Heart left ventricle (tissue), 16 donors: ENCODE data around the gene FAM25A. TPM values are rescaled to one million over a fixed set of nuclear protein-coding genes. Genes with fewer than 3 reads are reported as not detected.
"Not testable (repeated sequence)": the region's sequence is repeated elsewhere in the genome, so short reads cannot be mapped to it uniquely, and the experiment has no call there.

Experiments used
- ATAC-seq, 4 donors: fragments of 200-7000 bp; cut with Tn5 transposase; one replicate each; pipeline ENCODE4 v1.9.1; 2020 to 2022; ENCODE audit warnings: moderate library complexity in 4 of 4, mild to moderate bottlenecking in 3 of 4, moderate number of reproducible peaks in 1 of 4
- DNase-seq, 5 donors: peaks; one replicate each; pipeline ENCODE4 v3.0.0-alpha.2; 2020
- H3K27ac ChIP-seq, 12 donors: fragments of 200-600 bp; sonication (generic) in 4 of 12; one replicate each; pipeline versions ENCODE4 v1.5.0 to v1.8.0; 2016 to 2022; ENCODE audit warnings: mild to moderate bottlenecking in 2 of 12
- H3K27me3 ChIP-seq, 9 donors: fragments of 200-600 bp; sonication (generic) in 2 of 9; one replicate each; pipeline versions ENCODE4 v1.5.1 to v1.8.0; 2016 to 2022; ENCODE audit warnings: mild to moderate bottlenecking in 3 of 9
- H3K36me3 ChIP-seq, 9 donors: fragments of 200-600 bp; sonication (generic) in 2 of 9; one replicate each; pipeline versions ENCODE4 v1.5.0 to v1.8.0; 2018 to 2022; ENCODE audit warnings: mild to moderate bottlenecking in 2 of 9
- H3K4me1 ChIP-seq, 12 donors: fragments of 200-600 bp; sonication (generic) in 4 of 12; one replicate each; pipeline versions ENCODE4 v1.5.0 to v1.8.0; 2016 to 2022; ENCODE audit warnings: mild to moderate bottlenecking in 3 of 12
- H3K4me3 ChIP-seq, 12 donors: fragments of 200-600 bp; sonication (generic) in 4 of 12; one replicate each; pipeline versions ENCODE4 v1.5.0 to v1.8.0; 2017 to 2022; ENCODE audit warnings: mild to moderate bottlenecking in 9 of 12, moderate library complexity in 4 of 12
- H3K9me3 ChIP-seq, 12 donors: fragments of 200-600 bp; sonication (generic) in 4 of 12; one replicate each; pipeline versions ENCODE4 v1.5.0 to v1.8.0; 2016 to 2022; ENCODE audit warnings: mild to moderate bottlenecking in 1 of 12
- POLR2A ChIP-seq, 2 donors: fragments of 450-650 bp; IDR thresholded peaks; one replicate each; pipeline ENCODE4 v1.6.1; 2017; ENCODE audit warnings: antibody characterized with exemption in 2 of 2, mild to moderate bottlenecking in 2 of 2, moderate library complexity in 2 of 2
- WGBS, 4 donors: extraction: QIAGEN DNeasy Blood & Tissue Kit in 2 of 4; methylation state at CpG; one replicate each; pipeline versions ENCODE4 v1.1.5 to v1.1.7; 2013 to 2018; 5-methylcytosine and 5-hydroxymethylcytosine counted together
- intact Hi-C, 10 donors: fragments of 100-400 bp; cut with DNase I; formaldehyde crosslinking; loops; one replicate each; pipeline versions ENCODE4 v1.11.1 to v1.14.2; 2022
- polyA plus RNA-seq, 2 donors: library from polyadenylated mRNA; stranded (reverse); fragments of 200-250 nt; gene quantifications; one replicate each; pipeline ENCODE4 v1.2.3, GENCODE V29; 2013
- total RNA-seq, 9 donors: library from RNA; depleted of rRNA in 2 of 9; stranded (reverse); fragments of >200 nt in 2 of 9; fragmentation: NEBNext Ultra II Directional in 3 of 9; extraction: Animal tissue kit (Norgen Biotek cat#: 25700) in 3 of 9; gene quantifications; one replicate each; pipeline versions ENCODE4 v1.1.0 to v1.2.4, GENCODE V29; 2016 to 2023
- TF ChIP-seq, protein P1 (sequence below), 12 donors: fragments of 200-600 bp; sonication (generic) in 4 of 12; IDR thresholded peaks; one replicate each; pipeline versions ENCODE4 v1.5.0 to v1.8.0; 2018 to 2022; ENCODE audit warnings: antibody characterized with exemption in 12 of 12, mild to moderate bottlenecking in 5 of 12
- donor health status: ischemic (EF 13 %, LVEDD 7.1; RV severe dilation, severe dysfunction).
- donor health status: healthy with polysubstance abuse.
- donor health status: DM: no; HTN: yes; CAD: no.
- donor health status: DM: no; HTN: no; CAD: no.
- donor health status: ischemic (EF 25% LVEDD 6.9; RV normal size, moderate dysfunction).
- donor health status: ischemic (EF 25% LVEDD 5.7; RV mildly dilated, moderate dysfunction).
- donor health status: healthy.
- donor health status: DM: yes; HTN: yes; CAD: no.
- donor health status: ischemic (EF 35%, LVEDD 5.7; RV mildly dilated, moderate dysfunction).
- donor health status: nonischemic (EF 11% LVEDD 7.7; RV severe dilation, severe dysfunction).
- donor health status: DM: yes; HTN: yes; CAD: no.
- donor health status: PGD.
- donor health status: ischemic (EF 29% LVEDD 5.4; RV normal size, mild dysfunction).
- donor health status: nonischemic (EF 23%, LVEDD 6.1; RV moderate dilation, normal function).

FAM25A gene
- total and polyA plus RNA-seq, 11 donors, result not detected

DNA sequence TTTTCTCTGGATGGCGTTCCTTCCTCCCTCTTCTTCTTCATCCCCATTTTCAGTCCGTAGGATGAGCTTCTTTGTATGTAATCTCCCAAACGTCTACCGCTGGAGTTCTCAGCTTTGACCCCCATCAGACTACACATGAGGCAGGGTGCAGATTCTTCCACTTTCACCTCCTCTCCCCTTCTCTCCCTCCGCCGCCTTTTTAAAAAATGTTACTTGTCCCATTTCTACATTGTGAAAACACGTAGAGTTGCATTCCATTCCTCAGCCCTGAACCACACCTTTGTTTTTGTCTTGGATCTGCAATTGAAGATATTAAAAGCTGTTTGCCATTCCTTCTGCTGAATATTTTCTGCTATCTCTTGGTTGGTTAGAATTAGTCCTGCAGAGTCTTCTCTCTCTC, 45.6 kb upstream of the FAM25A start:
- H3K27me3 ChIP-seq, result peaks cover 0 to 2% (median 0%) of the 10 kb centered on the region in 9 donors
- ATAC-seq (no peak), DNase-seq (no peak)
- 83 to 90% (median 87%) methylated on average over 7 of the region's 7 CpGs for WGBS, 4 donors
- intact Hi-C loops, result loop anchor here in 5 of 10 donors (5.0 to 10.0 kb wide), 3 partner anchors 37 to 120 kb away; partner anchors contain the start of genes GLUD1 (in 3 of the 5) and SHLD2 (in 2 of the 5)
- no peak overlapping the region for H3K4me3 ChIP-seq
- H3K9me3 ChIP-seq, result no peaks in the 10 kb centered on the region
- H3K27ac ChIP-seq, result no peak overlapping the region
- no peaks in the 10 kb centered on the region for H3K36me3 ChIP-seq
- H3K4me1 ChIP-seq, result peaks cover 0 to 42% (median 27%) of the 10 kb centered on the region in 12 donors
- TF ChIP-seq, protein P1, sequence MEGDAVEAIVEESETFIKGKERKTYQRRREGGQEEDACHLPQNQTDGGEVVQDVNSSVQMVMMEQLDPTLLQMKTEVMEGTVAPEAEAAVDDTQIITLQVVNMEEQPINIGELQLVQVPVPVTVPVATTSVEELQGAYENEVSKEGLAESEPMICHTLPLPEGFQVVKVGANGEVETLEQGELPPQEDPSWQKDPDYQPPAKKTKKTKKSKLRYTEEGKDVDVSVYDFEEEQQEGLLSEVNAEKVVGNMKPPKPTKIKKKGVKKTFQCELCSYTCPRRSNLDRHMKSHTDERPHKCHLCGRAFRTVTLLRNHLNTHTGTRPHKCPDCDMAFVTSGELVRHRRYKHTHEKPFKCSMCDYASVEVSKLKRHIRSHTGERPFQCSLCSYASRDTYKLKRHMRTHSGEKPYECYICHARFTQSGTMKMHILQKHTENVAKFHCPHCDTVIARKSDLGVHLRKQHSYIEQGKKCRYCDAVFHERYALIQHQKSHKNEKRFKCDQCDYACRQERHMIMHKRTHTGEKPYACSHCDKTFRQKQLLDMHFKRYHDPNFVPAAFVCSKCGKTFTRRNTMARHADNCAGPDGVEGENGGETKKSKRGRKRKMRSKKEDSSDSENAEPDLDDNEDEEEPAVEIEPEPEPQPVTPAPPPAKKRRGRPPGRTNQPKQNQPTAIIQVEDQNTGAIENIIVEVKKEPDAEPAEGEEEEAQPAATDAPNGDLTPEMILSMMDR (IDR thresholded peaks at IDR 0.05), result no peak
- no peak for TF ChIP-seq POLR2A (IDR thresholded peaks at IDR 0.05)

DNA sequence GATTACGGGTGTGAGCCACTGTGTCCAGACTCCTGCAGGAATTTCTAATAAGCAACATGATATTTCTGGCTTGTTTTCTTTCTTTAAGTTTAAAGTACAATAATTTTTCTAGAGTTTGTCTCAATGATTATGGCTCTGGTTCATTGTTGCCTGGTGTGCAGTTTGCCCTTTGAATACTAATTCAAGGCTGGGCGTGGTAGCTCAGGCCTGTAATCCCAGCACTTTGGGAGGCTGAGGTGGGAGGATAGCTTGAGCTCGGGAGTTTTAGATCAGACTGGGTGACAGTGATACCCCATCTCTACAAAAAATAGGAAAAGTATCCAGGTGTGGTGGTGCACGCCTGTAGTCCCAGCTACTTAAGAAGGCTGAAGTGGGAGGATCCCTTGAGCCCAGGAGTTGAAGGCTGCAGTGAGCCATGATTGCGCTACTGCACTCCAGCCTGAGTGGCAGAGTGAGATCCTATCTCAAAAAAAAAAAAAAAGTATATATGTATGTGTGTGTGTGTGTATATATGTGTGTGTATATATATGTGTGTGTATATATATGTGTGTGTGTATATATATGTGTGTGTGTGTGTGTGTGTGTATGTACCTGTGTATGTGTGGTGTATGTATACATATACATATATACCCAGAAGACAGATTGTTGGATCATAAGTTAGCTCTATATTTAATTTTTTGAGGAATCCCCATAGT, 43.6 kb upstream of the FAM25A start:
- ATAC-seq, result no peak
- no peaks in the 10 kb centered on the region for H3K27me3 ChIP-seq
- no peaks in the 10 kb centered on the region for H3K36me3 ChIP-seq
- peaks cover 0 to 43% (median 27%) of the 10 kb centered on the region in 12 donors for H3K4me1 ChIP-seq
- no peak overlapping the region for H3K4me3 ChIP-seq
- no peak for TF ChIP-seq POLR2A (IDR thresholded peaks at IDR 0.05)
- TF ChIP-seq, protein P1 (IDR thresholded peaks at IDR 0.05), result no peak
- intact Hi-C loops, result loop anchor here in 2 of 10 donors (10.0 kb wide), 1 partner anchor 118 kb away; the partner anchor contains the start of genes GLUD1 (in 2 of the 2) and SHLD2 (in 2 of the 2)
- 91 to 98% (median 97%) methylated on average over 5 of the region's 5 CpGs for WGBS, 4 donors
- no peak for DNase-seq
- no peaks in the 10 kb centered on the region for H3K9me3 ChIP-seq
- H3K27ac ChIP-seq, result no peak overlapping the region

DNA sequence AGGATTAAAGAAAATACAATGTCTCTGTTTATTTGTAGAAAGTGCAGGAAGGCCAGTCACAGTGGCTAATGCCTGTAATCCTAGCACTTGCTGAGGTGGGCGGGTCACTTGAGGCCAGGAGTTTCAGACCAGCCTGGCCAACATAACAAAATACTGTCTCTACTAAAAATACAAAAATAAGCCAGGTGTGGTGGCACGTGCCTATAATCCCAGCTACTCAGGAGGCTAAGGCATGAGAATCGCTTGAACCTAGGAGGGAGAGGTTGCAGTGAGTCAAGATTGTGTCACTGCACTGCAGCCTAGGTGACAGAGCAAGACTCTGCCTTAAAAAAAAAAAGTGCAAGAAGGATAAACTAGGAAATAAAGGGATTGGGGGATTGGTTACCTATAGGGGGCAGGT, 41.6 kb upstream of the FAM25A start:
- H3K36me3 ChIP-seq, H3K9me3 ChIP-seq, ATAC-seq, H3K27me3 ChIP-seq, H3K4me3 ChIP-seq, DNase-seq: not testable (repeated sequence)
- peaks cover 0 to 37% (median 21%) of the 10 kb centered on the region in 12 donors for H3K4me1 ChIP-seq
- 84 to 89% (median 87%) methylated on average over 3 of the region's 3 CpGs for WGBS, 4 donors
- intact Hi-C loops, result loop anchor here in 2 of 10 donors (10.0 kb wide), 1 partner anchor 116 kb away; the partner anchor contains the start of genes GLUD1 (in 2 of the 2) and SHLD2 (in 2 of the 2)
- H3K27ac ChIP-seq, result peak overlapping the region in 10 of 12 donors; percentile 22 to 73 (median 46)

DNA sequence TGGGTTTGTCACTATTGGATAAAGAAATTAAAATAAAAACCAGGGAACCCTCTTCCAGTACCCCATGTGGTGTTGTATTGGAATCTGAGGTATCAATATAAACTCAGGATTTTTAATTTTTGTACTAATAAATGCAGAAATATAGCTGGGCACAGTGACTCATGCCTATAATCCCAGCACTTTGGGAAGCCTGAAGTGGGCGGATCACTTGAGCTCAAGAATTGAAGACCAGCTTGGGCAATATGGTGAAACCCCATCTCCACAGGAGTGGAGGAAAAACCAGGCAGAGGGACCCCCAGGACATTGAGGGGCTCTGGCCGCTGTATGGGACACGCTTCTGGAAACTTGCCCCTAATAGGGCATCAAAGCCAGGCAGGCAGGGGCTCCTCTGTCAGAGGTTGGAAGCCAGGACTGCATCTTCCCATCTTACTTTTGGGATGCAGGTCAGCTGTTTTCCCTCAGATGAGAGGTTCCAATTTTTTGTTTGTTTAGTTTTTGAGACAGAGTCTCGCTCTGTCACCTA, 40.7 kb upstream of the FAM25A start:
- H3K4me1 ChIP-seq, result peaks cover 0 to 37% (median 21%) of the 10 kb centered on the region in 12 donors
- 69 to 95% (median 82%) methylated on average over 4 of the region's 4 CpGs for WGBS, 4 donors
- peak overlapping the region; percentile 3 to 88 (median 68) for H3K27ac ChIP-seq
- no peak overlapping the region for H3K4me3 ChIP-seq
- intact Hi-C loops, result loop anchor here in 2 of 10 donors (10.0 kb wide), 1 partner anchor 115 kb away; the partner anchor contains the start of genes GLUD1 (in 2 of the 2) and SHLD2 (in 2 of the 2)
- TF ChIP-seq POLR2A (IDR thresholded peaks at IDR 0.05), result no peak
- TF ChIP-seq, protein P1 (IDR thresholded peaks at IDR 0.05), result no peak
- H3K27me3 ChIP-seq, result no peaks in the 10 kb centered on the region
- ATAC-seq (no peak), DNase-seq (no peak)
- H3K36me3 ChIP-seq, result no peaks in the 10 kb centered on the region
- H3K9me3 ChIP-seq, result no peaks in the 10 kb centered on the region
